H4 (cell line): ENCODE results near the gene SLC11A1. TPM values are rescaled to one million over a fixed set of nuclear protein-coding genes. Genes with fewer than 3 reads are reported as not detected.

Experiments
- DNase-seq: peaks from one replicate; pipeline ENCODE4 v3.0.0-alpha.2; 2015; ENCODE audit warnings: low spot score
- total RNA-seq: library from RNA; depleted of rRNA; stranded (reverse); fragments of >200 nt; shearing (Covaris generic); gene quantifications from 2 replicates; pipeline ENCODE4 v1.2.3, GENCODE V29; 2014; rRNA removed

SLC11A1 gene
- total RNA-seq, 1 experiment from 2014 or later = 0.04 TPM

DNA sequence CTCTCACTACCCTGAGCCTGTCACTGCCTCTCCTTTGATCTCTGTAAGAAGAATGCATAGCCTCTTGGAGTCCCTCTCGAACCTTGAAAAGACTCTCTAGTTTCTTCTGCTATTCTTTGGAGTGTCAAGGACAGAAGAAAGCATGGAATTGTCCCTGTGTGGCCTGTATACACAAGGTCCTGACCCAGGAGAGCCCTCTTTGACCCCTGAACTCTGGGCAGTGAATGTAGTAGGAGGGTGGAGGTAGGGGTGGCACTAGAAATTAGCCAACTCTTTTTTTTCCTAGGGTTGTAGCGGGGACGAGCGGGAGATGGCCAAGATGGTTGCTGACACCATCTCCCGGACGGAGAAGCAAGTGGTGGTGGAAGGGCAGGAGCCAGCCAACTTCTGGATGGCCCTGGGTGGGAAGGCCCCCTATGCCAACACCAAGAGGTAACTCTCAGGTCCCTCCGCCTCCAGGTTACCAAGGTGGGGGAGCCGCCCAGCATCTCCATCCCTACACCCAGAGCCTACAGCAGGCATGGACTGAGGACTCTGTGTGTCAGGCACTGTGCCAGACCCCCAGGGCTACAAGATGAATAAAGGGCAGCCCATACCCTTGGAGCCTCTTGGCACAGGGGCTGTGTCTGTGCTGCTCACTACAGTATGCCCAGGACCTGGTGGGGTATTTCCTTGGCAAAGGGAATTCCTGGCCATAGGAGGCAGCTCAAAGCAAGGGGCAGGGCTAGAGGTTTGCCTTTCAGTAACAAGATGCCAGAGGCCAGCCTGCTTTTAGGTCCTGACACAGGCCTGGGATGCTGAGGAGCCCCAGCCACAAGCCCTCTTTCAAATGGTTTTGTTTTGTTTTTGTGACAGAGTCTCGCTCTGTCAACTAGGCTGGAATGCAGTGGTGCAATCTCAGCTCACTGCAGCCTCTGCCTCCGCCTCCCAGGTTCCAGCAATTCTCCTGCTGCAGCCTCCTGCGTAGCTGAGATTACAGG lies 53.2 kb downstream of the SLC11A1 start:
- DNase-seq = no peak

DNA sequence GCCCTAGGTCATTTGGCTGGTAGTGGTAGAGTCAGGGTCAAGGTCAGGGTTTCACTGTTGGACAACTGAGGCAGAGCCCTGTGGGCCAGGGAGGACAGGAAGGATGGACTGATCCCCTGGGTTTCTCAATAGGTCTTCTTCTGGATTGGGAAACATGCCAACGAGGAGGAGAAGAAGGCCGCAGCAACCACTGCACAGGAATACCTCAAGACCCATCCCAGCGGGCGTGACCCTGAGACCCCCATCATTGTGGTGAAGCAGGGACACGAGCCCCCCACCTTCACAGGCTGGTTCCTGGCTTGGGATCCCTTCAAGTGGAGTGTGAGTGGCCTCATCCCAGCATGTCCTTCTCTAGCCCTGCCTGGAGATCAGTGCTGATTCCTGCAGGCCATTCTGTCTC lies 54.9 kb downstream of the SLC11A1 start:
- no peak for DNase-seq

DNA sequence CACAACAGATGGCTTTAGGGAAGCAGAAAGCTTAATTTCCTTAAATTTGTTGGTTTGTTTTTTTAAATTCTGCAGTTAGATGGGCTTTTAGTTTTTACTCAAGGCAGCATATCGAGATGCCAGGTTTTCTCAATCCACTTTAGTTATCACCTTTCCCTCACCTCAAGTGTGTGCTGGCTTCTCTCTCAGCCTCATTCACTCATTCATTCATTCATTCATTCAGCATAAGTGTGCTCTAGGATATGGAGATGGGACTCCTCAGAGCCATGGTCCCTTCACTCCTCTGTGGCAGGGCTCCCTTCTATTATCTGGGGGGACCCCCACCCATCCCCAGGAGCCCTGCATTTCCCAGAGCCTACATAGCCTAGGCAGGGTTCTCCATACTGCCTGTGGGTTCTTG lies 55.9 kb downstream of the SLC11A1 start:
- DNase-seq = no peak

DNA sequence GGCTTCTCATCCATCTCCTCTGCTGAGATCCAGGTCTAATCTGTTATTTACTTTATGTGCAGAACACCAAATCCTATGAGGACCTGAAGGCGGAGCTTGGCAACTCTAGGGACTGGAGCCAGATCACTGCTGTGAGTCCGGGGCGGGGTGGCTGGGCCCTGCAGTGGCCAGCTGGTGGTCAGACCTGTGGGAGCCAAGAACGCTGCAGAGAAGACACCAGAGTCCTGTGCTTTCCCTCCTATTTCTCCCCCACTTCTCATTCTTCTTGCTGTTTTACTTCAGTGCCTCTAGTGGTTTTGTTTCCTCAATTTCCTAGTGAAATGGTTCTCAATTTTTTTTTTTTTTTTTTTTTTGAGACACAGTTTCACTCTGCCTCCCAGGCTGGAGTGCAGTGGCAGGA lies 56.5 kb downstream of the SLC11A1 start:
- DNase-seq = no peak

DNA sequence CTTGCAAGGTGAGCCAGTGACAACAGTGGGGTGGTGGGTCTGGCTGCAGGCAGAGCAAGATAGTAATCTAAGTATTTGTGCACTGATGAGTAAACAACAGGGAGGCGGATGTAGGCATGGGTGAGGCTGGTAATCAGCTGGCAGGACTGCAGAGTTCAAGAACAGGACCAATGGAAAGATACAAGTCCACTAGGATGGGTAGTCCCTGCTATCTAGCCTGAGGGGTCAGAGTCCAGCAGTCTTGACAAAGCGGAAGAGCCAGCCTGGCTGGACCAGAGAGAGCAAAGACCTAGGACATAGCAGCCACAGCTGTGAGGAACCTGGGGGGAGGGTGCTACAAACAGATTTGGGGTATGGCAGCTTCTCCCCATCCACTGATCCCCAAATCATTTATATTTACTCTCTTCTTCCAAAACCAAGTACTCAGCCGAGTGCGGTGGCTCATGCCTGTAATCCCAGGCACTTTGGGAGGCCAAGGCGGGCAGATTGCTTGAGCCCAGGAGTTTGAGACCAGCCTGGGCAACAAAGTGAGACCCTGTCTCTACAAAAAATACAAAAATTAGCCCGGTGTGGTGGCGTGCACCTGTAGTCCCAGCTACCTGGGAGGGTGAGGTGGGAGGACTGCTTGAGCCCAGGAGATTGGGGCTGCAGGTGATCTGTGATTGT lies 62.8 kb downstream of the SLC11A1 start:
- DNase-seq = no peak

DNA sequence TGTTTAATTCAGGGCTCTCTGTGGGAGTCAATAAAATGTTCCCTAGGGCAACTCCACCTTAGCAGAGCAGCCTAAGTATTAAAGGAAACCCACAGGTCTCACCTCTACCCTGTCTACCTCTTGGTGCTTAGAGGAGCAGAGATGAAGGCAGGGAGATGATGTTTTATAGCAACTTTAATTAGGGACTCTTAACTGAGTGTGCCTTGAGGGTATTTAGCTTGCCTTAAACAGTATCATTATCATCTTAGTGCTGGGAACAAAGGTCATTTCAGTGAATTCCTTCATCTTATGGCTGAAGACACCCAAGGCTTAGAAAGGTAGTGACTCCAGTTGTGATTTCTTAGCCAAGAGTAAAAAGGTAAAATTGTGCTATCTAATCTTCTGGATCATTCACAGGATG lies 63.5 kb downstream of the SLC11A1 start:
- no peak for DNase-seq

Other genes with a start within 250 kb of the SLC11A1 start
- not detected in 2 replicates for gene CXCR1, start 215.3 kb upstream of the SLC11A1 start, total RNA-seq
- gene ARPC2, start 165.1 kb upstream of the SLC11A1 start, total RNA-seq = 264 and 290 TPM in 2 replicates
- gene GPBAR1, start 121.3 kb upstream of the SLC11A1 start, total RNA-seq = 0.37 TPM in 1 of 2 replicates, not detected in the other
- 120 and 187 TPM in 2 replicates for gene AAMP, start 112.1 kb upstream of the SLC11A1 start, total RNA-seq
- gene PNKD, start 111.8 kb upstream of the SLC11A1 start, total RNA-seq = 39.6 and 40.2 TPM in 2 replicates
- 57.1 and 70.5 TPM in 2 replicates for gene TMBIM1, start 89.8 kb upstream of the SLC11A1 start, total RNA-seq
- gene CATIP, start 25.4 kb upstream of the SLC11A1 start, total RNA-seq = not detected in 2 replicates
- 19.7 and 34.1 TPM in 2 replicates for gene CTDSP1, start 17.6 kb downstream of the SLC11A1 start, total RNA-seq
- not detected in 2 replicates for gene VIL1, start 36.9 kb downstream of the SLC11A1 start, total RNA-seq
- gene USP37, start 186.1 kb downstream of the SLC11A1 start, total RNA-seq = 7.6 and 14.7 TPM in 2 replicates
- gene CNOT9, start 186.6 kb downstream of the SLC11A1 start, total RNA-seq = 111 and 119 TPM in 2 replicates
- 0.29 and 1.3 TPM in 2 replicates for gene PLCD4, start 225.6 kb downstream of the SLC11A1 start, total RNA-seq